ENCODE measurements around the gene ELFN2.

DNA sequence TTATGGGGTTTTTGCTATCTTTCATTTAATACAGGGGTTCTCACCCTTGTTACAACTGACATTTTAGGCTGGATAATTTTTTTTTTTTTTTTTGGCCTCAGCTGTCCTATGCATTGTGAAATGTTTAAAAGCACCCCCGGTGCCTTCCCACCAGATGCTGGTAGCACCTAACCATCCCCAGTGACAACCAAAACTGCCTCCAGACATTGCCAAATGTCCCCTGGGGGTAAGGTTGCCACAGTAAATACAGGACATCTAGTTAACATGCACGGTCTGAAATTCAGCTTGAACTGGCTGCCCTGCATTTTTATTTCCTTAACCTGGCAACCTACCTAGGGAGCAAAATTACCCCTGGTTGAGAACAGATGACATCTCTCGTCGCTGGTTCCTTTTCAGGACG lies 72.6 kb downstream of the ELFN2 start:
- TF ChIP-seq POLR2A (IDR thresholded peaks at IDR 0.05; ENCODE audit: low read depth, low read length) (no peak), EZH2 (IDR thresholded peaks at IDR 0.05; ENCODE audit: borderline replicate concordance, low read depth, low read length, severe bottlenecking) (no peak), POLR2AphosphoS5 (IDR thresholded peaks at IDR 0.05; ENCODE audit: insufficient read depth, low read depth, low read length) (no peak), FOS (IDR thresholded peaks at IDR 0.05; ENCODE audit: borderline replicate concordance, insufficient read depth, low read length) (no peak), MYC (IDR thresholded peaks at IDR 0.05; ENCODE audit: low read depth, low read length) (no peak), GATA2 (IDR thresholded peaks at IDR 0.05; ENCODE audit: insufficient read depth, insufficient read length, low read depth, low read length) (no peak)
- TF ChIP-seq, protein P1, sequence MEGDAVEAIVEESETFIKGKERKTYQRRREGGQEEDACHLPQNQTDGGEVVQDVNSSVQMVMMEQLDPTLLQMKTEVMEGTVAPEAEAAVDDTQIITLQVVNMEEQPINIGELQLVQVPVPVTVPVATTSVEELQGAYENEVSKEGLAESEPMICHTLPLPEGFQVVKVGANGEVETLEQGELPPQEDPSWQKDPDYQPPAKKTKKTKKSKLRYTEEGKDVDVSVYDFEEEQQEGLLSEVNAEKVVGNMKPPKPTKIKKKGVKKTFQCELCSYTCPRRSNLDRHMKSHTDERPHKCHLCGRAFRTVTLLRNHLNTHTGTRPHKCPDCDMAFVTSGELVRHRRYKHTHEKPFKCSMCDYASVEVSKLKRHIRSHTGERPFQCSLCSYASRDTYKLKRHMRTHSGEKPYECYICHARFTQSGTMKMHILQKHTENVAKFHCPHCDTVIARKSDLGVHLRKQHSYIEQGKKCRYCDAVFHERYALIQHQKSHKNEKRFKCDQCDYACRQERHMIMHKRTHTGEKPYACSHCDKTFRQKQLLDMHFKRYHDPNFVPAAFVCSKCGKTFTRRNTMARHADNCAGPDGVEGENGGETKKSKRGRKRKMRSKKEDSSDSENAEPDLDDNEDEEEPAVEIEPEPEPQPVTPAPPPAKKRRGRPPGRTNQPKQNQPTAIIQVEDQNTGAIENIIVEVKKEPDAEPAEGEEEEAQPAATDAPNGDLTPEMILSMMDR (IDR thresholded peaks at IDR 0.05; ENCODE audit: extremely low read depth in 1 of 2, insufficient read depth in 1 of 2, low read depth in 1 of 2, low read length in 2 of 2) = no peak
- TF ChIP-seq, protein P2, sequence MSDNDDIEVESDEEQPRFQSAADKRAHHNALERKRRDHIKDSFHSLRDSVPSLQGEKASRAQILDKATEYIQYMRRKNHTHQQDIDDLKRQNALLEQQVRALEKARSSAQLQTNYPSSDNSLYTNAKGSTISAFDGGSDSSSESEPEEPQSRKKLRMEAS (IDR thresholded peaks at IDR 0.05; ENCODE audit: insufficient read depth, insufficient read length) = no peak

All from endothelial cell of umbilical vein (primary cell).